ENCODE data around the gene HCST. TPM values are rescaled to one million over a fixed set of nuclear protein-coding genes. Genes with fewer than 3 reads are reported as not detected.

The HCST gene
- total and polyA plus RNA-seq, 2 of the 4 experiments (the other 2 are of a cell fraction): 1.5 TPM; not detected in 1

DNA sequence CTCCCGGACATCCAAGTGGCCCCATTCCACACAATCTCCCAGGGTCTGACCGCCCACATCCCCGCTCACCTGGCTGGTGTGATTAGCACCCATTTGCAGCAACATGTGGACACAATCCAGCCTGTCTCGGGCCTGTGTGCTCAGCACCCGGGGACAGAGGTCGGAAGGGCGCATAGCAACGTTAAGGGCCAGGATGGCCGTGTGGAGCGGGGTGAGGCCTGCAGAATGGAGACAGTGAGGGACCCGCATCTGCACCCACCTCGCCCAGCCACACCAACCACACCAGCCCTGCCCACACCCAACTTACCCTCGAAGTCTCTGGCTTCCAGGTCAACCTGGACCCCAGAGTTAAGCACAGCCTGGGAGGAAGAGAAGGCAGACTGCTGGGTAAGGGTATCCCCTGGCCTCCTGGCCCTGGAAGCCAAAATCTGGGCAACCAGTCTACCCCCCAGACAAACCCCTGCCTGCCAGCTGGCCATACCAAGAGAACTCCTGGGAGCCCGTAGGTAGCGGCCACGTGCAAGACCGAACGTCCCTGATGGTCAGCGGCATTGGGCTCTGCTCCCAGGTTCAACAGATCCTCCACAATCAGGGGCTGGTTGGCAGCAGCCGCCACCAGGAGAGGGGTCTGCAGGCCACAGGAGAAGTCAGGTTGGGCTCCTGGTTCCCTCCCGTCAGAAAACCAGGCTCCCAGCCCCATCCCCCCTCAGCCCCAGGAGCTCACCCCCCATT lies 6.3 kb upstream of the HCST start:
- TF ChIP-seq RAD21 (IDR thresholded peaks at IDR 0.05; ENCODE audit: low read length) (no peak), NFE2L2 (IDR thresholded peaks at IDR 0.05; ENCODE audit: low read depth, low read length) (no peak), RCOR1 (IDR thresholded peaks at IDR 0.05; ENCODE audit: insufficient replicate concordance, low read length) (no peak)
- intact Hi-C loops (cut with micrococcal nuclease): no loop called here
- Histone ChIP-seq H3K9me3 (ENCODE audit: control insufficient read depth, insufficient read depth, low read length) (no peaks in the 10 kb centered on the region), H2BK15ac (ENCODE audit: low read depth, low read length) (no peak overlapping the region), H4K5ac (ENCODE audit: low read depth, low read length) (no peak overlapping the region), H3K4me2 (ENCODE audit: low read depth, low read length) (no peak overlapping the region), H4K20me1 (ENCODE audit: insufficient read depth, low read length) (no peaks in the 10 kb centered on the region), H3K4me3 (ENCODE audit: insufficient read depth, low read depth, low read length) (no peak overlapping the region), H3K9me1 (ENCODE audit: insufficient read depth, low read length) (no peaks in the 10 kb centered on the region; the same call in 1 of the 2 replicates), H3K36me3 (ENCODE audit: control insufficient read depth, insufficient read depth, low read length) (peaks cover 19% of the 10 kb centered on the region), H4K91ac (ENCODE audit: insufficient read depth, low read depth, low read length) (no peak overlapping the region), H3K27ac (ENCODE audit: insufficient read depth, low read length) (no peak overlapping the region), H3K27me3 (ENCODE audit: control insufficient read depth, insufficient read depth, low read length) (no peaks in the 10 kb centered on the region), H2BK5ac (ENCODE audit: low read depth, low read length, poor library complexity, severe bottlenecking) (no peak overlapping the region), H3K79me1 (ENCODE audit: low read depth in 1 of 2, low read length in 2 of 2) (peaks cover 16 to 35% of the 10 kb centered on the region in 2 experiments; a peak in 3 of 4 replicates), H3K4me1 (ENCODE audit: control insufficient read depth, insufficient read depth, low read length) (peaks cover 8% of the 10 kb centered on the region; the same call in 1 of the 2 replicates), H2AK9ac (replicated peaks; ENCODE audit: low read depth, low read length, poor library complexity) (no peak overlapping the region), H3K18ac (ENCODE audit: low read depth, low read length) (no peak overlapping the region), H2BK120ac (ENCODE audit: low read depth, low read length) (no peak overlapping the region), H3K9ac (ENCODE audit: low read depth, low read length) (no peak overlapping the region), H2AFZ (replicated peaks; ENCODE audit: low read length, poor library complexity) (no peak overlapping the region), H3K23ac (ENCODE audit: low read depth, low read length) (no peak overlapping the region), H3K4ac (ENCODE audit: low read depth, low read length) (no peak overlapping the region), H2AK5ac (ENCODE audit: low read depth, low read length) (no peak overlapping the region), H3K56ac (ENCODE audit: extremely low read depth, insufficient read depth, low read length) (no peak overlapping the region), H4K8ac (ENCODE audit: low read depth in 2 of 2, low read length in 2 of 2) (no peak overlapping the region), H3K14ac (replicated peaks; ENCODE audit: low read depth, low read length) (no peak overlapping the region), H2BK20ac (ENCODE audit: low read depth, low read length) (no peak overlapping the region)
- in situ Hi-C loops (cut with MboI; ENCODE audit: low sequenced_read_pairs): no loop called here
- CTCF ChIA-PET: no interaction called here
- dilution Hi-C loops (cut with HindIII; ENCODE audit: low sequenced_read_pairs, unreplicated experiment): no loop called here
- ATAC-seq (ENCODE audit: low read depth): no peak
- POLR2A ChIA-PET (ENCODE audit: unreplicated experiment): no interaction called here
- no TSS peak for BruUV-seq (replicated peaks)
- DNase-seq: no peak
- WGBS, 2 experiments (ENCODE audit: extremely low coverage in 2 of 2, insufficient read length in 1 of 2): 100% methylated on average over 2 of the region's 21 CpGs; no CpG with 5 or more reads in 1 of the 2 experiments

Data from IMR-90 (cell line).